ENCODE data around the gene FRY. TPM values are rescaled to one million over a fixed set of nuclear protein-coding genes. Genes with fewer than 3 reads are reported as not detected.

Gene FRY
- total and polyA plus RNA-seq, 2 of the 13 experiments (the other 11 are each of a cell fraction or from before 2014, with no cell fraction given): 8.2 to 13.1 TPM

DNA sequence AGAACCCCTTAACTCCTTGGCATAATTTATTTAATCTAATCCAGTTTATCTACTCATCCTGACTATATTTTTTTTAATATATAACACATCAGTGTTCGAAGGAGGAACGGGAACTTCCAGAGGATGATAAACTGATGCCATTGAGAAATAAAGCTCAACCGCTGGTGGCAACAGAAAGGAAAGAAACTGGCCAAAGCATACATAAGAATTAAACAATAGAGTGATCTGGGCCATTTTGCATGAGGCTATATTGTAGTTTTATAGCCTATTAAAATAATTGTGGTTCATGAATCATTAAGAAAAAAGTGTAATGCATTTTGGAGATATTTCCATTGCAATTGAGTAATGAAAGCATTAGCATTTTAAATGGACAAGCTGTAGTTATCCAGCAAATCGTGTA is 94.2 kb downstream of the FRY start:
- ChIA-PET CTCF (ENCODE audit: low intra/inter-chr PET ratio, low total read pairs) (no interaction called here), POLR2A (no interaction called here)
- H3K79me2 ChIP-seq (ENCODE audit: insufficient read depth, low read length): no peaks in the 10 kb centered on the region
- H3K27ac ChIP-seq (ENCODE audit: extremely low read length, insufficient read depth, low read length): no peak overlapping the region
- WGBS (ENCODE audit: low lambda C conversion rate): 93% methylated on average over 4 of the region's 4 CpGs
- DNase-seq (ENCODE audit: low spot score) (no peak), FAIRE-seq (no peak), ATAC-seq (no peak)
- in situ Hi-C loops (cut with HindIII; ENCODE audit: extremely low pct_ligation_motif_present, low pct_unique_long_range_greater_than_20kb): loop anchor here (25.0 kb wide), 1 partner anchor 88 kb away; the partner anchor contains the start of gene FRY
- H3K27me3 ChIP-seq (ENCODE audit: control insufficient read depth in 1 of 2, insufficient read depth in 2 of 2, low read length in 2 of 2): no peaks in the 10 kb centered on the region
- H3K9me3 ChIP-seq (ENCODE audit: low read length): peaks cover 12% of the 10 kb centered on the region
- intact Hi-C loops (cut with micrococcal nuclease; ENCODE audit: unreplicated experiment): no loop called here
- no peak overlapping the region for H3K9ac ChIP-seq (ENCODE audit: insufficient read depth, low read depth, low read length)
- H4K20me1 ChIP-seq (ENCODE audit: insufficient read depth, low read length): no peaks in the 10 kb centered on the region
- no peak overlapping the region for H2AFZ ChIP-seq (ENCODE audit: low read length)
- BruUV-seq (replicated peaks): no TSS peak
- peaks cover 5 to 7% of the 10 kb centered on the region in 2 experiments; a peak in 3 of 5 replicates for H3K36me3 ChIP-seq (replicated peaks in 1 of 2; ENCODE audit: control insufficient read depth in 1 of 2, insufficient read depth in 2 of 2, low read length in 2 of 2)
- no peaks in the 10 kb centered on the region for H3K4me1 ChIP-seq (ENCODE audit: insufficient read depth, low read length)
- no peak for TF ChIP-seq ZNF225 (CRISPR knock-in tag; IDR thresholded peaks at IDR 0.05)
- no peak for TF ChIP-seq ZFP1 (CRISPR knock-in tag; IDR thresholded peaks at IDR 0.05)
- TF ChIP-seq ZSCAN22 (CRISPR knock-in tag; IDR thresholded peaks at IDR 0.05): no peak
- TF ChIP-seq, protein P1, sequence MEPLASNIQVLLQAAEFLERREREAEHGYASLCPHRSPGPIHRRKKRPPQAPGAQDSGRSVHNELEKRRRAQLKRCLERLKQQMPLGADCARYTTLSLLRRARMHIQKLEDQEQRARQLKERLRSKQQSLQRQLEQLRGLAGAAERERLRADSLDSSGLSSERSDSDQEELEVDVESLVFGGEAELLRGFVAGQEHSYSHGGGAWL (CRISPR knock-in tag; IDR thresholded peaks at IDR 0.05): no peak
- TF ChIP-seq, protein P2, sequence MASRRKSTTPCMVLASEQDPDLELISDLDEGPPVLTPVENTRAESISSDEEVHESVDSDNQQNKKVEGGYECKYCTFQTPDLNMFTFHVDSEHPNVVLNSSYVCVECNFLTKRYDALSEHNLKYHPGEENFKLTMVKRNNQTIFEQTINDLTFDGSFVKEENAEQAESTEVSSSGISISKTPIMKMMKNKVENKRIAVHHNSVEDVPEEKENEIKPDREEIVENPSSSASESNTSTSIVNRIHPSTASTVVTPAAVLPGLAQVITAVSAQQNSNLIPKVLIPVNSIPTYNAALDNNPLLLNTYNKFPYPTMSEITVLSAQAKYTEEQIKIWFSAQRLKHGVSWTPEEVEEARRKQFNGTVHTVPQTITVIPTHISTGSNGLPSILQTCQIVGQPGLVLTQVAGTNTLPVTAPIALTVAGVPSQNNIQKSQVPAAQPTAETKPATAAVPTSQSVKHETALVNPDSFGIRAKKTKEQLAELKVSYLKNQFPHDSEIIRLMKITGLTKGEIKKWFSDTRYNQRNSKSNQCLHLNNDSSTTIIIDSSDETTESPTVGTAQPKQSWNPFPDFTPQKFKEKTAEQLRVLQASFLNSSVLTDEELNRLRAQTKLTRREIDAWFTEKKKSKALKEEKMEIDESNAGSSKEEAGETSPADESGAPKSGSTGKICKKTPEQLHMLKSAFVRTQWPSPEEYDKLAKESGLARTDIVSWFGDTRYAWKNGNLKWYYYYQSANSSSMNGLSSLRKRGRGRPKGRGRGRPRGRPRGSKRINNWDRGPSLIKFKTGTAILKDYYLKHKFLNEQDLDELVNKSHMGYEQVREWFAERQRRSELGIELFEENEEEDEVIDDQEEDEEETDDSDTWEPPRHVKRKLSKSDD (CRISPR knock-in tag; IDR thresholded peaks at IDR 0.05; ENCODE audit: low read depth): no peak
- TF ChIP-seq, protein P3, sequence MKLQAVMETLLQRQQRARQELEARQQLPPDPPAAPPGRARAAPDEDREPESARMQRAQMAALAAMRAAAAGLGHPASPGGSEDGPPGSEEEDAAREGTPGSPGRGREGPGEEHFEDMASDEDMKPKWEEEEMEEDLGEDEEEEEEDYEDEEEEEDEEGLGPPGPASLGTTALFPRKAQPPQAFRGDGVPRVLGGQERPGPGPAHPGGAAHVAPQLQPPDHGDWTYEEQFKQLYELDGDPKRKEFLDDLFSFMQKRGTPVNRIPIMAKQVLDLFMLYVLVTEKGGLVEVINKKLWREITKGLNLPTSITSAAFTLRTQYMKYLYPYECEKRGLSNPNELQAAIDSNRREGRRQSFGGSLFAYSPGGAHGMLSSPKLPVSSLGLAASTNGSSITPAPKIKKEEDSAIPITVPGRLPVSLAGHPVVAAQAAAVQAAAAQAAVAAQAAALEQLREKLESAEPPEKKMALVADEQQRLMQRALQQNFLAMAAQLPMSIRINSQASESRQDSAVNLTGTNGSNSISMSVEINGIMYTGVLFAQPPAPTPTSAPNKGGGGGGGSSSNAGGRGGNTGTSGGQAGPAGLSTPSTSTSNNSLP (IDR thresholded peaks at IDR 0.05; ENCODE audit: low read depth, low read length): no peak
- no peak for TF ChIP-seq SRSF9 (IDR thresholded peaks at IDR 0.05; ENCODE audit: borderline replicate concordance, insufficient read depth, low read depth, low read length, poor library complexity, severe bottlenecking)
- no peak overlapping the region for H3K4me3 ChIP-seq (replicated peaks in 1 of 3; ENCODE audit: insufficient read depth in 1 of 3, low read depth in 2 of 3, low read length in 3 of 3)
- no peak overlapping the region for H3K4me2 ChIP-seq (ENCODE audit: low read depth, low read length)

All from HepG2 (cell line).